ENCODE measurements around the gene TRPV6. TPM values are rescaled to one million over a fixed set of nuclear protein-coding genes. Genes with fewer than 3 reads are reported as not detected.

The TRPV6 gene
- total and polyA plus RNA-seq, 2 of the 4 experiments (the other 2 are of a cell fraction), result 0.03 TPM; not detected in 1

DNA sequence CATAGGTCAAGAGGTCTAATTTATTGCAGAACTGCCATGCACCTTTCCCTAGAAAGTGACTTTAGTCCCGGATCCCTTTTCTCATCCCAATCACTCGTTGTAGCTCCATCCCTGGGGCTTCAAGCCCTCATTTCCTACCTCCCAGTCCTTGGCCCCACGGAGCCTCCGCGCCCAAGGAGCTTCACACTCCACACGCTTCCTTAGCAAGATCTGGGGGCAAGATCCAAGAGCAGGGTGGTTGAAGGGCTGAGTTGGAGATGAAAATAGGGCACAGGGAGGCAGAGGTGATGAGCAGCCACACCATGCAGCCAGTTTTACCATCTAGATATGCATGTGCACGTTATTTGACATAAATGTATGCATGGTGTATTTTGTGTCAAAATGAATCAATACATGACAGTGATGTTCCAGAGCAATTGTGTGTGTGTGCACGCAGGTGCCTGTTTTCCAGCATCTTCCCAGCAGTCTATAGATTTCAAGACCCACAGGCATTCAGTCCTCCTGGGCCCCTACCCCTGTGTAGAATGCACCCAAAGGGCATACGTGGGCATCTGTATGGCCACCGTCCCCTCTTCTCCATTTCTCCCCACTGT lies 6.0 kb upstream of the TRPV6 start:
- ATAC-seq (ENCODE audit: low read depth), result no peak
- H2BK20ac ChIP-seq (ENCODE audit: low read depth, low read length), result no peak overlapping the region
- no peak overlapping the region for H3K4me2 ChIP-seq (ENCODE audit: low read depth, low read length)
- H3K36me3 ChIP-seq (ENCODE audit: control insufficient read depth, insufficient read depth, low read length), result no peaks in the 10 kb centered on the region
- no peak for DNase-seq
- no peak overlapping the region for H4K91ac ChIP-seq (ENCODE audit: insufficient read depth, low read depth, low read length)
- no peak overlapping the region for H3K4ac ChIP-seq (ENCODE audit: low read depth, low read length)
- no peak overlapping the region for H2AFZ ChIP-seq (replicated peaks; ENCODE audit: low read length, poor library complexity)
- CTCF ChIA-PET, result no interaction called here
- no peak overlapping the region for H2BK120ac ChIP-seq (ENCODE audit: low read depth, low read length)
- no CpG with 5 or more reads among the region's 10 CpGs for WGBS, 2 experiments (ENCODE audit: extremely low coverage in 2 of 2, insufficient read length in 1 of 2)
- H4K8ac ChIP-seq (ENCODE audit: low read depth in 2 of 2, low read length in 2 of 2), result no peak overlapping the region
- no peaks in the 10 kb centered on the region for H3K4me1 ChIP-seq (ENCODE audit: control insufficient read depth, insufficient read depth, low read length)
- BruUV-seq (replicated peaks), result no TSS peak
- intact Hi-C loops (cut with micrococcal nuclease), result no loop called here
- no peak overlapping the region for H3K4me3 ChIP-seq (ENCODE audit: insufficient read depth, low read depth, low read length)
- no peaks in the 10 kb centered on the region for H3K79me1 ChIP-seq (ENCODE audit: low read depth in 1 of 2, low read length in 2 of 2)
- no peak for TF ChIP-seq CEBPB (IDR thresholded peaks at IDR 0.05; ENCODE audit: low read depth, low read length)
- TF ChIP-seq, protein P1, sequence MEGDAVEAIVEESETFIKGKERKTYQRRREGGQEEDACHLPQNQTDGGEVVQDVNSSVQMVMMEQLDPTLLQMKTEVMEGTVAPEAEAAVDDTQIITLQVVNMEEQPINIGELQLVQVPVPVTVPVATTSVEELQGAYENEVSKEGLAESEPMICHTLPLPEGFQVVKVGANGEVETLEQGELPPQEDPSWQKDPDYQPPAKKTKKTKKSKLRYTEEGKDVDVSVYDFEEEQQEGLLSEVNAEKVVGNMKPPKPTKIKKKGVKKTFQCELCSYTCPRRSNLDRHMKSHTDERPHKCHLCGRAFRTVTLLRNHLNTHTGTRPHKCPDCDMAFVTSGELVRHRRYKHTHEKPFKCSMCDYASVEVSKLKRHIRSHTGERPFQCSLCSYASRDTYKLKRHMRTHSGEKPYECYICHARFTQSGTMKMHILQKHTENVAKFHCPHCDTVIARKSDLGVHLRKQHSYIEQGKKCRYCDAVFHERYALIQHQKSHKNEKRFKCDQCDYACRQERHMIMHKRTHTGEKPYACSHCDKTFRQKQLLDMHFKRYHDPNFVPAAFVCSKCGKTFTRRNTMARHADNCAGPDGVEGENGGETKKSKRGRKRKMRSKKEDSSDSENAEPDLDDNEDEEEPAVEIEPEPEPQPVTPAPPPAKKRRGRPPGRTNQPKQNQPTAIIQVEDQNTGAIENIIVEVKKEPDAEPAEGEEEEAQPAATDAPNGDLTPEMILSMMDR (conservative IDR thresholded peaks at IDR 0.05; ENCODE audit: low read depth, low read length), result no peak
- TF ChIP-seq MAFK (IDR thresholded peaks at IDR 0.05; ENCODE audit: low read depth, low read length), result no peak
- TF ChIP-seq RAD21 (IDR thresholded peaks at IDR 0.05; ENCODE audit: low read length), result no peak
- TF ChIP-seq SMC3 (IDR thresholded peaks at IDR 0.05; ENCODE audit: low read depth, low read length), result no peak
- no peak for TF ChIP-seq MAZ (IDR thresholded peaks at IDR 0.05; ENCODE audit: borderline replicate concordance, low read depth, low read length)
- TF ChIP-seq POLR2A (IDR thresholded peaks at IDR 0.05; ENCODE audit: low read depth, low read length), result no peak
- TF ChIP-seq RFX5 (IDR thresholded peaks at IDR 0.05; ENCODE audit: low read depth, low read length), result no peak
- no peak for TF ChIP-seq RCOR1 (IDR thresholded peaks at IDR 0.05; ENCODE audit: insufficient replicate concordance, low read length)
- TF ChIP-seq MXI1 (IDR thresholded peaks at IDR 0.05; ENCODE audit: borderline replicate concordance, low read depth, low read length), result no peak
- TF ChIP-seq, protein P2, sequence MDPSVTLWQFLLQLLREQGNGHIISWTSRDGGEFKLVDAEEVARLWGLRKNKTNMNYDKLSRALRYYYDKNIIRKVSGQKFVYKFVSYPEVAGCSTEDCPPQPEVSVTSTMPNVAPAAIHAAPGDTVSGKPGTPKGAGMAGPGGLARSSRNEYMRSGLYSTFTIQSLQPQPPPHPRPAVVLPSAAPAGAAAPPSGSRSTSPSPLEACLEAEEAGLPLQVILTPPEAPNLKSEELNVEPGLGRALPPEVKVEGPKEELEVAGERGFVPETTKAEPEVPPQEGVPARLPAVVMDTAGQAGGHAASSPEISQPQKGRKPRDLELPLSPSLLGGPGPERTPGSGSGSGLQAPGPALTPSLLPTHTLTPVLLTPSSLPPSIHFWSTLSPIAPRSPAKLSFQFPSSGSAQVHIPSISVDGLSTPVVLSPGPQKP (IDR thresholded peaks at IDR 0.05; ENCODE audit: borderline replicate concordance, low read depth, low read length), result no peak
- no peak for TF ChIP-seq FOS (IDR thresholded peaks at IDR 0.05; ENCODE audit: low read depth, low read length)
- TF ChIP-seq CHD1 (IDR thresholded peaks at IDR 0.05; ENCODE audit: low read depth, low read length), result no peak
- no peak for TF ChIP-seq NFE2L2 (IDR thresholded peaks at IDR 0.05; ENCODE audit: low read depth, low read length)
- TF ChIP-seq, protein P3, sequence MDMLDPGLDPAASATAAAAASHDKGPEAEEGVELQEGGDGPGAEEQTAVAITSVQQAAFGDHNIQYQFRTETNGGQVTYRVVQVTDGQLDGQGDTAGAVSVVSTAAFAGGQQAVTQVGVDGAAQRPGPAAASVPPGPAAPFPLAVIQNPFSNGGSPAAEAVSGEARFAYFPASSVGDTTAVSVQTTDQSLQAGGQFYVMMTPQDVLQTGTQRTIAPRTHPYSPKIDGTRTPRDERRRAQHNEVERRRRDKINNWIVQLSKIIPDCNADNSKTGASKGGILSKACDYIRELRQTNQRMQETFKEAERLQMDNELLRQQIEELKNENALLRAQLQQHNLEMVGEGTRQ (IDR thresholded peaks at IDR 0.05; ENCODE audit: low read depth, low read length), result no peak
- TF ChIP-seq BHLHE40 (IDR thresholded peaks at IDR 0.05; ENCODE audit: low read depth, low read length), result no peak
- H3K27me3 ChIP-seq (ENCODE audit: control insufficient read depth, insufficient read depth, low read length), result no peaks in the 10 kb centered on the region
- H3K14ac ChIP-seq (replicated peaks; ENCODE audit: low read depth, low read length), result no peak overlapping the region
- H3K27ac ChIP-seq (ENCODE audit: insufficient read depth, low read length), result no peak overlapping the region
- no peak overlapping the region for H4K5ac ChIP-seq (ENCODE audit: low read depth, low read length)
- H3K9ac ChIP-seq (ENCODE audit: low read depth, low read length), result no peak overlapping the region
- no peak overlapping the region for H2BK15ac ChIP-seq (ENCODE audit: low read depth, low read length)
- no peak overlapping the region for H2BK5ac ChIP-seq (ENCODE audit: low read depth, low read length, poor library complexity, severe bottlenecking)
- in situ Hi-C loops (cut with MboI; ENCODE audit: low sequenced_read_pairs), result no loop called here
- H2AK9ac ChIP-seq (replicated peaks; ENCODE audit: low read depth, low read length, poor library complexity), result no peak overlapping the region
- POLR2A ChIA-PET (ENCODE audit: unreplicated experiment), result no interaction called here
- dilution Hi-C loops (cut with HindIII; ENCODE audit: low sequenced_read_pairs, unreplicated experiment), result no loop called here
- H3K23ac ChIP-seq (ENCODE audit: low read depth, low read length), result no peak overlapping the region
- H3K9me3 ChIP-seq (ENCODE audit: control insufficient read depth, insufficient read depth, low read length), result peaks cover 6% of the 10 kb centered on the region; the same call in 1 of the 2 replicates
- no peak overlapping the region for H3K56ac ChIP-seq (ENCODE audit: extremely low read depth, insufficient read depth, low read length)
- H3K18ac ChIP-seq (ENCODE audit: low read depth, low read length), result no peak overlapping the region
- H4K20me1 ChIP-seq (ENCODE audit: insufficient read depth, low read length), result no peaks in the 10 kb centered on the region
- H2AK5ac ChIP-seq (ENCODE audit: low read depth, low read length), result no peak overlapping the region
- H3K9me1 ChIP-seq (ENCODE audit: insufficient read depth, low read length), result no peaks in the 10 kb centered on the region
